Loucy (cell line): ENCODE results near the gene UFD1.

ENCODE experiments used
- CTCF ChIP-seq: fragments of 200-600 bp; sonication (generic); conservative IDR thresholded peaks from 2 replicates; pipeline ENCODE4 v1.5.1; 2014; ENCODE audit warnings: mild to moderate bottlenecking, antibody characterized with exemption, low read length
- EZH2phosphoT487 ChIP-seq: fragments of 200-600 bp; IDR thresholded peaks from 2 replicates; pipeline ENCODE4 v1.6.1; 2018; ENCODE audit warnings: antibody characterized with exemption, mild to moderate bottlenecking, moderate library complexity, borderline replicate concordance

GRCh38 chr22:19525666-19526065 is 46.7 kb upstream of the UFD1 start:
- TF ChIP-seq CTCF = no peak
- no peak for TF ChIP-seq EZH2phosphoT487
